Stimulated activated CD4-positive, alpha-beta T cell treated with anti-CD3 and anti-CD28 coated beads, TNF-alpha, amount 100 ng/mL, for 1 hour (primary cell): ENCODE data around the gene OR8G1.
"Not testable (repeated sequence)": the region's sequence is repeated elsewhere in the genome, so short reads cannot be mapped to it uniquely, and the experiment has no call there.

Experiments
- DNase-seq, 3 donors: peaks; one replicate each; pipeline ENCODE4 v3.0.0-alpha.2; 2020; ENCODE audit warnings: low read depth in 3 of 3, low spot score in 1 of 3

Gene OR8G1

GRCh38 chr11:124233376-124233775, 7.5 kb upstream of the OR8G1 start:
- DNase-seq, result no peak

GRCh38 chr11:124238512-124238911, 2.4 kb upstream of the OR8G1 start:
- no peak for DNase-seq

GRCh38 chr11:124249869-124250268, 9.0 kb downstream of the OR8G1 start:
- not testable (repeated sequence) for DNase-seq

- no peak for DNase-seq
Observed at GRCh38 chr11:124256076-124256475, 15.2 kb downstream of the OR8G1 start, which contains the start of gene OR8G5. TSS of gene OR8G5 (plus strand) at chr11:124256376. CDS start at chr11:124264932, 8,556 bp downstream.

GRCh38 chr11:124265041-124265440, 24.1 kb downstream of the OR8G1 start:
- not testable (repeated sequence) for DNase-seq

- not testable (repeated sequence) for DNase-seq
Observed at GRCh38 chr11:124270886-124271285, 30.0 kb downstream of the OR8G1 start.

- DNase-seq, result no peak
Observed at GRCh38 chr11:124274000-124274399, 33.1 kb downstream of the OR8G1 start.

GRCh38 chr11:124276081-124276480, 35.2 kb downstream of the OR8G1 start:
- no peak for DNase-seq

- no peak for DNase-seq
Observed at GRCh38 chr11:124277207-124277606, 36.3 kb downstream of the OR8G1 start.

GRCh38 chr11:124277804-124278203, 36.9 kb downstream of the OR8G1 start:
- DNase-seq, result no peak

- no peak for DNase-seq
Observed at GRCh38 chr11:124278261-124278660, 37.4 kb downstream of the OR8G1 start.

- DNase-seq, result no peak
Observed at GRCh38 chr11:124285610-124286344, 44.9 kb downstream of the OR8G1 start.

GRCh38 chr11:124294687-124295086, 53.8 kb downstream of the OR8G1 start:
- no peak for DNase-seq

GRCh38 chr11:124296016-124296415, 55.1 kb downstream of the OR8G1 start:
- DNase-seq, result no peak

GRCh38 chr11:124297921-124298320, 57.0 kb downstream of the OR8G1 start:
- DNase-seq, result no peak

GRCh38 chr11:124301548-124301947, 60.7 kb downstream of the OR8G1 start:
- no peak for DNase-seq

- DNase-seq, result no peak
Observed at GRCh38 chr11:124302347-124303125, 61.6 kb downstream of the OR8G1 start.
